IPS-18a (cell line): Measurements from ENCODE around the gene ESRP2.

ENCODE experiments used
- H3K27ac ChIP-seq: one replicate; pipeline ENCODE4 v1.5.1; 2013; ENCODE audit warnings: low read length
- H3K27me3 ChIP-seq: one replicate; pipeline ENCODE4 v1.6.1; 2013; ENCODE audit warnings: mild to moderate bottlenecking, low read length; ENCODE audit not compliant: control insufficient read depth, insufficient read depth
- H3K36me3 ChIP-seq: one replicate; pipeline ENCODE4 v1.6.1; 2013; ENCODE audit warnings: low read depth, low read length; ENCODE audit not compliant: control insufficient read depth
- H3K4me1 ChIP-seq: one replicate; pipeline ENCODE4 v1.6.1; 2013; ENCODE audit warnings: low read depth, low read length; ENCODE audit not compliant: control insufficient read depth
- H3K4me3 ChIP-seq: one replicate; pipeline ENCODE4 v1.5.1; 2013; ENCODE audit warnings: low read length
- H3K9ac ChIP-seq: one replicate; pipeline ENCODE4 v1.6.1; 2013; ENCODE audit warnings: mild to moderate bottlenecking, low read length, moderate library complexity
- H3K9me3 ChIP-seq: one replicate; pipeline ENCODE4 v1.6.1; 2013; ENCODE audit warnings: low read depth, low read length; ENCODE audit not compliant: control insufficient read depth

The ESRP2 gene

GRCh38 chr16:68244903-68245853 lies 9.3 kb upstream of the ESRP2 start, which contains the start of gene PLA2G15:
Gene PLA2G15 (plus strand): TSS chr16:68245373. CDS start chr16:68245427, 54 bp downstream.
- Histone ChIP-seq H3K27ac (no peak within 1 kb of the TSS), H3K9me3 (no peaks in the 10 kb centered on the region), H3K4me3 (peak within 1 kb of the TSS; percentile 89)

GRCh38 chr16:68244481-68244902 lies 8.6 kb upstream of the ESRP2 start:
- no peaks in the 10 kb centered on the region for H3K9me3 ChIP-seq
- peaks cover 20% of the 10 kb centered on the region for H3K27me3 ChIP-seq
- H3K9ac ChIP-seq, result no peak overlapping the region
- peaks cover 3% of the 10 kb centered on the region for H3K4me1 ChIP-seq
- peak overlapping the region; percentile 89 for H3K4me3 ChIP-seq
- H3K27ac ChIP-seq, result no peak overlapping the region
- H3K36me3 ChIP-seq, result no peaks in the 10 kb centered on the region

More at GRCh38 chr16:68244903-68245853, 9.3 kb upstream of the ESRP2 start, which contains the start of gene PLA2G15:
- H3K27me3 ChIP-seq, result peaks cover 18% of the 10 kb centered on the region
- H3K36me3 ChIP-seq, result no peaks in the 10 kb centered on the region
- peak within 1 kb of the TSS; percentile 34 for H3K9ac ChIP-seq
- H3K4me1 ChIP-seq, result no peaks in the 10 kb centered on the region

GRCh38 chr16:68242926-68243858 lies 7.3 kb upstream of the ESRP2 start:
- Histone ChIP-seq H3K9ac (no peak overlapping the region), H3K4me1 (peaks cover 4% of the 10 kb centered on the region), H3K27ac (no peak overlapping the region), H3K9me3 (no peaks in the 10 kb centered on the region), H3K27me3 (peaks cover 28% of the 10 kb centered on the region), H3K36me3 (no peaks in the 10 kb centered on the region), H3K4me3 (no peak overlapping the region)

- Histone ChIP-seq H3K4me1 (peaks cover 4% of the 10 kb centered on the region), H3K27me3 (peaks cover 28% of the 10 kb centered on the region)
Observed at GRCh38 chr16:68242085-68242484, 6.2 kb upstream of the ESRP2 start.

GRCh38 chr16:68238029-68238345 lies 2.1 kb upstream of the ESRP2 start:
- peaks cover 32% of the 10 kb centered on the region for H3K27me3 ChIP-seq
- H3K4me1 ChIP-seq, result peaks cover 26% of the 10 kb centered on the region
- H3K27ac ChIP-seq, result no peak overlapping the region
- H3K4me3 ChIP-seq, result peak overlapping the region; percentile 5
- H3K9ac ChIP-seq, result no peak overlapping the region
- no peaks in the 10 kb centered on the region for H3K9me3 ChIP-seq
- H3K36me3 ChIP-seq, result peaks cover 7% of the 10 kb centered on the region

More at GRCh38 chr16:68242085-68242484, 6.2 kb upstream of the ESRP2 start:
- no peak overlapping the region for H3K27ac ChIP-seq
- H3K4me3 ChIP-seq, result no peak overlapping the region
- no peaks in the 10 kb centered on the region for H3K36me3 ChIP-seq
- H3K9ac ChIP-seq, result no peak overlapping the region
- no peaks in the 10 kb centered on the region for H3K9me3 ChIP-seq

GRCh38 chr16:68237243-68238028 lies 1.5 kb upstream of the ESRP2 start:
- peak overlapping the region; percentile 89 for H3K9ac ChIP-seq
- H3K4me1 ChIP-seq, result peaks cover 26% of the 10 kb centered on the region
- H3K4me3 ChIP-seq, result peak overlapping the region; percentile 91
- H3K9me3 ChIP-seq, result no peaks in the 10 kb centered on the region
- peaks cover 12% of the 10 kb centered on the region for H3K36me3 ChIP-seq
- peak overlapping the region; percentile 82 for H3K27ac ChIP-seq
- H3K27me3 ChIP-seq, result peaks cover 32% of the 10 kb centered on the region

- peak overlapping the region; percentile 82 for H3K27ac ChIP-seq
- no peaks in the 10 kb centered on the region for H3K9me3 ChIP-seq
- H3K4me1 ChIP-seq, result peaks cover 26% of the 10 kb centered on the region
- H3K9ac ChIP-seq, result peak overlapping the region; percentile 89
- peak overlapping the region; percentile 91 for H3K4me3 ChIP-seq
- H3K36me3 ChIP-seq, result peaks cover 17% of the 10 kb centered on the region
- peaks cover 32% of the 10 kb centered on the region for H3K27me3 ChIP-seq
Observed at GRCh38 chr16:68236826-68237242, 907 bp upstream of the ESRP2 start.

- no peaks in the 10 kb centered on the region for H3K9me3 ChIP-seq
- peaks cover 22% of the 10 kb centered on the region for H3K36me3 ChIP-seq
- peak overlapping the region; percentile 82 for H3K27ac ChIP-seq
- H3K4me1 ChIP-seq, result peaks cover 26% of the 10 kb centered on the region
- peaks cover 32% of the 10 kb centered on the region for H3K27me3 ChIP-seq
- H3K9ac ChIP-seq, result peak overlapping the region; percentile 89
- H3K4me3 ChIP-seq, result peak overlapping the region; percentile 91
Observed at GRCh38 chr16:68236137-68236825, 354 bp upstream of the ESRP2 start.

GRCh38 chr16:68235108-68235886 lies 630 bp downstream of the ESRP2 start:
- H3K4me1 ChIP-seq, result peaks cover 26% of the 10 kb centered on the region
- H3K4me3 ChIP-seq, result peak overlapping the region; percentile 91
- H3K27ac ChIP-seq, result no peak overlapping the region
- H3K27me3 ChIP-seq, result peaks cover 32% of the 10 kb centered on the region
- no peaks in the 10 kb centered on the region for H3K9me3 ChIP-seq
- H3K9ac ChIP-seq, result peak overlapping the region; percentile 89
- H3K36me3 ChIP-seq, result peaks cover 31% of the 10 kb centered on the region
